ENCODE results near the gene SPATA31D3.
"Not testable (repeated sequence)": the region's sequence is repeated elsewhere in the genome, so short reads cannot be mapped to it uniquely, and the experiment has no call there.

Gene SPATA31D3

DNA sequence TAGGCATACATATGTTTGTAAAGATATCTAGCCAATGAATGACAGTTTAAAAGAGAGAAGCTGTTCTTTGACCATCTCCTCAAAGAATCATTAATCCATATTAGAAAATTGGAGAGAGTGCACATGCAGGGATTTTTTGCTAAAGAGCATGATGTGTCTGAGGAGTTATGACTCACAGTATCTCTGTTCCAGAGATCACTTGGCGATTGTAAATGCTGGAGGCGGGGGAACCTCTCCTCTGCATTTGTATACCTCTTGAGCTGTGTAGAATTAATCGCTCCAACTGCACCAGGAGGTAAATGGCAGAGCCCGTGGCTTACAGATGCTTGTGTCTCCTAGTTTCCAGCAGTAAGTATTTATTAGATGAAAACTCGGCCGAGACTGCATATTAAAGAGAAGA is 41.6 kb downstream of the SPATA31D3 start:
- H3F3A ChIP-seq (ENCODE audit: insufficient read depth, low read length): no peaks in the 10 kb centered on the region
- H3K9me3 ChIP-seq (replicated peaks; ENCODE audit: insufficient read depth, low read length): no peaks in the 10 kb centered on the region
- no peaks in the 10 kb centered on the region for H3K36me3 ChIP-seq (replicated peaks; ENCODE audit: insufficient read depth, low read length)
- no peak overlapping the region for H2AFZ ChIP-seq (ENCODE audit: low read length)
- no peaks in the 10 kb centered on the region for H3K9me2 ChIP-seq (replicated peaks; ENCODE audit: insufficient read depth, low read length)
- H3K9ac ChIP-seq (ENCODE audit: low read length): no peak overlapping the region
- TF ChIP-seq, protein P1, sequence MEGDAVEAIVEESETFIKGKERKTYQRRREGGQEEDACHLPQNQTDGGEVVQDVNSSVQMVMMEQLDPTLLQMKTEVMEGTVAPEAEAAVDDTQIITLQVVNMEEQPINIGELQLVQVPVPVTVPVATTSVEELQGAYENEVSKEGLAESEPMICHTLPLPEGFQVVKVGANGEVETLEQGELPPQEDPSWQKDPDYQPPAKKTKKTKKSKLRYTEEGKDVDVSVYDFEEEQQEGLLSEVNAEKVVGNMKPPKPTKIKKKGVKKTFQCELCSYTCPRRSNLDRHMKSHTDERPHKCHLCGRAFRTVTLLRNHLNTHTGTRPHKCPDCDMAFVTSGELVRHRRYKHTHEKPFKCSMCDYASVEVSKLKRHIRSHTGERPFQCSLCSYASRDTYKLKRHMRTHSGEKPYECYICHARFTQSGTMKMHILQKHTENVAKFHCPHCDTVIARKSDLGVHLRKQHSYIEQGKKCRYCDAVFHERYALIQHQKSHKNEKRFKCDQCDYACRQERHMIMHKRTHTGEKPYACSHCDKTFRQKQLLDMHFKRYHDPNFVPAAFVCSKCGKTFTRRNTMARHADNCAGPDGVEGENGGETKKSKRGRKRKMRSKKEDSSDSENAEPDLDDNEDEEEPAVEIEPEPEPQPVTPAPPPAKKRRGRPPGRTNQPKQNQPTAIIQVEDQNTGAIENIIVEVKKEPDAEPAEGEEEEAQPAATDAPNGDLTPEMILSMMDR (IDR thresholded peaks at IDR 0.05; ENCODE audit: low read length): no peak
- TF ChIP-seq EZH2phosphoT487 (IDR thresholded peaks at IDR 0.05; ENCODE audit: low read length) (no peak), EZH2 (optimal IDR thresholded peaks at IDR 0.05; ENCODE audit: low read depth, low read length) (no peak)
- no peak overlapping the region for H3K27ac ChIP-seq (ENCODE audit: low read length)
- no peak for DNase-seq
- no peak overlapping the region for H3K4me3 ChIP-seq (ENCODE audit: low read length)
- H3K4me2 ChIP-seq (ENCODE audit: low read depth, low read length): no peak overlapping the region
- no peaks in the 10 kb centered on the region for H3K27me3 ChIP-seq (replicated peaks; ENCODE audit: insufficient read depth, low read length)
- H4K20me1 ChIP-seq (ENCODE audit: insufficient read depth, low read length): no peaks in the 10 kb centered on the region
- no peaks in the 10 kb centered on the region for H3K4me1 ChIP-seq (ENCODE audit: low read length)
- no peaks in the 10 kb centered on the region for H3K79me2 ChIP-seq (ENCODE audit: low read length)

DNA sequence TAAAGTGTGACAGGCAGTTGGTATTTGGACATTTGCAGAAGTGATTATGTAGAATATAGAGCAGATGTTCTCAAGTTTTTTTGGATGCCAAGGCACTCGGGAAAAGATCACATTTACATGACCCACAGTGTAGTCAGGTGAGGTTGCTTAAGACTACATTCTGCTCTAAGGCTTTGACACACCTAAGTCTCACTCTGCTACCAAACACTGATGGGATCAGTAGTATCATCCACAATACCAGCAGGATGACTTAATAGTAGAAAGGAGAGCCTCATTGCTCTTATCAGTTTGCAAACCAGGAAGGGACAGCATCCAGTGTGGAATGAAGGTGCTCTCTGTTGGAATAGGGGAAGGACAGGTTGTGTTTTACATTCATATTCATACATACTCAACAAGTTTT is 42.8 kb downstream of the SPATA31D3 start:
- no peaks in the 10 kb centered on the region for H3F3A ChIP-seq (ENCODE audit: insufficient read depth, low read length)
- no peak overlapping the region for H2AFZ ChIP-seq (ENCODE audit: low read length)
- H3K4me3 ChIP-seq (ENCODE audit: low read length): no peak overlapping the region
- H3K36me3 ChIP-seq (replicated peaks; ENCODE audit: insufficient read depth, low read length): no peaks in the 10 kb centered on the region
- H3K4me2 ChIP-seq (ENCODE audit: low read depth, low read length): no peak overlapping the region
- DNase-seq: no peak
- H3K27me3 ChIP-seq (replicated peaks; ENCODE audit: insufficient read depth, low read length): no peaks in the 10 kb centered on the region
- H3K4me1 ChIP-seq (ENCODE audit: low read length): no peaks in the 10 kb centered on the region
- H3K9me2 ChIP-seq (replicated peaks; ENCODE audit: insufficient read depth, low read length): no peaks in the 10 kb centered on the region
- no peaks in the 10 kb centered on the region for H3K79me2 ChIP-seq (ENCODE audit: low read length)
- no peak overlapping the region for H3K27ac ChIP-seq (ENCODE audit: low read length)
- TF ChIP-seq EZH2phosphoT487 (IDR thresholded peaks at IDR 0.05; ENCODE audit: low read length) (no peak), EZH2 (optimal IDR thresholded peaks at IDR 0.05; ENCODE audit: low read depth, low read length) (no peak)
- TF ChIP-seq, protein P1 (IDR thresholded peaks at IDR 0.05; ENCODE audit: low read length): no peak
- no peaks in the 10 kb centered on the region for H3K9me3 ChIP-seq (replicated peaks; ENCODE audit: insufficient read depth, low read length)
- H4K20me1 ChIP-seq (ENCODE audit: insufficient read depth, low read length): no peaks in the 10 kb centered on the region
- no peak overlapping the region for H3K9ac ChIP-seq (ENCODE audit: low read length)

DNA sequence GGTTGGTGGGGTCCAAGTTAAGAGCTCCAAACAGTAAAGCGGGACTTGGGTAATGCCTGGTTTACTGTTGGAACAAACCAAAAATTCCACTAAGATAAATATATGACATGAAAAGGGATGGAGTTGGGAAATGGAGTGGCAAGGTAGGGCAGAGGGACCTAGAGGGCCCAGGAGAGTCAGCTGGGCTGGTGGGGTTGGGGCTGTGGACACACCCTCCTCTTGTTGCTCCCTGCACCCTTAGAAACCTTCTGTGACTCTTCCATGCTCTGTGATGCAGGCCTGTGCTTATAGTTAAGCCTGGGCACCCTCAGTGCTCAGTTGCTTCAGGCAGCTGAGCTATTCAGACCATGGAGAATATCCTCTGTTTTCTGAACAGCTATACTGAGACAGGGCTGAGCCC is 45.2 kb downstream of the SPATA31D3 start, which contains the start of gene SPATA31D1:
Gene SPATA31D1 (plus strand): TSS at position 301 of the 400 bp plus-strand sequence. CDS start 47 bp downstream, at position 348.
- H3K27ac ChIP-seq (ENCODE audit: low read length); H3F3A ChIP-seq (ENCODE audit: insufficient read depth, low read length); H3K9me2 ChIP-seq (replicated peaks; ENCODE audit: insufficient read depth, low read length); H3K9me3 ChIP-seq (replicated peaks; ENCODE audit: insufficient read depth, low read length); H3K79me2 ChIP-seq (ENCODE audit: low read length); H2AFZ ChIP-seq (ENCODE audit: low read length); H3K4me3 ChIP-seq (ENCODE audit: low read length); H3K27me3 ChIP-seq (replicated peaks; ENCODE audit: insufficient read depth, low read length); H3K4me1 ChIP-seq (ENCODE audit: low read length); H3K9ac ChIP-seq (ENCODE audit: low read length); H3K4me2 ChIP-seq (ENCODE audit: low read depth, low read length); DNase-seq; H4K20me1 ChIP-seq (ENCODE audit: insufficient read depth, low read length); H3K36me3 ChIP-seq (replicated peaks; ENCODE audit: insufficient read depth, low read length): not testable (repeated sequence)

DNA sequence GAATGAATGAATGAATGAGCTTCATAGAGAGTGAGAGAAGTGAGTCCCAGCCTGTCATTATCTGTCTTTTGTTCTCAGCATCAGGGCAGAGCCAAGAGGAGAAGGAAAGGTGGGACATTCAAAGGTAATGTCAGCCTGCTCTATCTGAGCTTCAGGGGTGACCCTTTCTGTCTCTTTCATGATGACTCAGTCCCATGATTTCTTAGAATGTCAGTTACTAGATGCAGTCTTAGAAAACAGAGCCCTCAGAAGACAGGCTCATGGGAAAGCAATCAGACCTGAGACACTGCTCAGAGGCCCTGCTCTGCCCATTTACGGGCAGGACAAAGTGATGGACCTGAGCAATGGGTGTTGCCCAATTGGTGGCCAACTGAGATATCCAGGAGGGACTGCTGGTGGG is 46.4 kb downstream of the SPATA31D3 start:
- Histone ChIP-seq H3K4me1 (ENCODE audit: low read length) (no peaks in the 10 kb centered on the region), H3F3A (ENCODE audit: insufficient read depth, low read length) (no peaks in the 10 kb centered on the region), H3K27me3 (replicated peaks; ENCODE audit: insufficient read depth, low read length) (no peaks in the 10 kb centered on the region), H3K9me2 (replicated peaks; ENCODE audit: insufficient read depth, low read length) (no peaks in the 10 kb centered on the region), H3K4me3 (ENCODE audit: low read length) (no peak overlapping the region), H3K27ac (ENCODE audit: low read length) (no peak overlapping the region), H3K9me3 (replicated peaks; ENCODE audit: insufficient read depth, low read length) (no peaks in the 10 kb centered on the region), H3K9ac (ENCODE audit: low read length) (no peak overlapping the region), H3K36me3 (replicated peaks; ENCODE audit: insufficient read depth, low read length) (no peaks in the 10 kb centered on the region), H3K79me2 (ENCODE audit: low read length) (no peaks in the 10 kb centered on the region), H2AFZ (ENCODE audit: low read length) (no peak overlapping the region), H3K4me2 (ENCODE audit: low read depth, low read length) (no peak overlapping the region), H4K20me1 (ENCODE audit: insufficient read depth, low read length) (no peaks in the 10 kb centered on the region)
- no peak for DNase-seq
- TF ChIP-seq EZH2 (optimal IDR thresholded peaks at IDR 0.05; ENCODE audit: low read depth, low read length) (no peak), EZH2phosphoT487 (IDR thresholded peaks at IDR 0.05; ENCODE audit: low read length) (no peak)
